GM12891 (cell line): ENCODE data around the gene TMOD1.

ENCODE experiments used
- POLR2A ChIP-seq: IDR thresholded peaks from 2 replicates; pipeline ENCODE4 v1.6.1; 2011; ENCODE audit warnings: low read depth, low read length, control low read depth
- POLR2AphosphoS5 ChIP-seq: IDR thresholded peaks from 2 replicates; pipeline ENCODE4 v1.6.1; 2011; ENCODE audit warnings: low read depth, low read length, control low read depth
- SPI1 ChIP-seq: IDR thresholded peaks from 2 replicates; pipeline ENCODE4 v1.6.1; 2011; ENCODE audit warnings: low read depth, low read length, control low read depth
- TAF1 ChIP-seq: IDR thresholded peaks from 2 replicates; pipeline ENCODE4 v1.6.1; 2011; ENCODE audit warnings: low read depth, low read length, control low read depth

DNA sequence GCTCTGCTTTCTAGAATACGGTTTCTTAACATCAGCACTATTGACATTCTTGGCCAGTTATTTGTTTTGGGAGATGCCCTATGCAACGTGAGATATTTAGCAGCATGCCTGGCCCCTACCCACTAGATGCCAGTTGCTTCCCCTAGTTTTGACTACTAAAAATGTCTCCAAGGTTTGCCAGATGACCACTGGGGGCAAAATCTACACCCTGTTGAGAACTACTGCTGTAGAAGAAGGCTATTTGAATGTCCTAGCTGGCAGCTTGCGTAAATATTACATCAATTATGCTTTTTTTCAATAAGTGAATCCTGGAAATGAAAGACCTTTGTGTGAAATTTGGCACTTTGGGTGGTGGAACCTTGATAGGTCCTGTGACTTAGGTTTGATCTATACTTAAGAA, 137.2 kb downstream of the TMOD1 start:
- no peak for TF ChIP-seq POLR2A
- no peak for TF ChIP-seq TAF1
- no peak for TF ChIP-seq POLR2AphosphoS5
- no peak for TF ChIP-seq SPI1
